OCI-LY7 (cell line): ENCODE results near the gene PIRT. TPM values are rescaled to one million over a fixed set of nuclear protein-coding genes. Genes with fewer than 3 reads are reported as not detected.

Source experiments
- BruUV-seq: library from RNA; stranded (reverse); fragments of 400-500 nt; replicated peaks from 2 replicates; lab custom pipeline; 2021; lab: Mats Ljungman, UMichigan
- CTCF ChIA-PET: fragments of 300-600 bp; sonication (Branson Sonifier 250); formaldehyde crosslinking; loops from one replicate; lab custom pipeline; 2022; ENCODE audit warnings: antibody characterized with exemption; ENCODE audit not compliant: unreplicated experiment; lab: Charles Lee
- POLR2A ChIA-PET: fragments of 300-600 bp; sonication (Branson Sonifier 250); formaldehyde crosslinking; loops from one replicate; lab custom pipeline; 2022; ENCODE audit warnings: antibody characterized with exemption; lab: Charles Lee
- DNase-seq: peaks from one replicate; pipeline ENCODE4 v3.0.0-alpha.2; 2015; ENCODE audit warnings: low spot score
- H2AFZ ChIP-seq: fragments of 200-600 bp; sonication (generic), shearing (Covaris generic); 2 replicates; pipeline ENCODE4 v1.6.1; 2014; ENCODE audit warnings: mild to moderate bottlenecking, antibody characterized with exemption, low read length, moderate library complexity
- H3K27ac ChIP-seq: fragments of 200-600 bp; sonication (generic); 2 replicates; pipeline ENCODE4 v1.5.1; 2014; ENCODE audit warnings: mixed run types, low read depth, mild to moderate bottlenecking, moderate library complexity, low read length, inconsistent platforms; ENCODE audit not compliant: poor library complexity, severe bottlenecking
- H3K36me3 ChIP-seq: fragments of 200-600 bp; sonication (generic); 2 replicates; pipeline ENCODE4 v1.6.1; 2014; ENCODE audit warnings: mild to moderate bottlenecking, antibody characterized with exemption, low read length, moderate library complexity, mixed read lengths; ENCODE audit not compliant: insufficient read depth
- H3K4me1 ChIP-seq: fragments of 200-600 bp; sonication (generic); 2 replicates; pipeline ENCODE4 v1.5.1; 2014; ENCODE audit warnings: mild to moderate bottlenecking, low read length; ENCODE audit not compliant: insufficient read depth, poor library complexity, severe bottlenecking
- H3K4me2 ChIP-seq: fragments of 200-600 bp; sonication (generic); 2 replicates; pipeline ENCODE4 v1.6.1; 2014; ENCODE audit warnings: mild to moderate bottlenecking, low read length
- H3K4me3 ChIP-seq: fragments of 200-600 bp; sonication (generic); 2 replicates; pipeline ENCODE4 v1.5.1; 2014; ENCODE audit warnings: mild to moderate bottlenecking, low read depth, low read length; ENCODE audit not compliant: poor library complexity, severe bottlenecking
- H3K79me2 ChIP-seq: fragments of 200-600 bp; sonication (generic); 2 replicates; pipeline ENCODE4 v1.6.1; 2016; ENCODE audit warnings: low read depth, mild to moderate bottlenecking, low read length, moderate library complexity, mixed read lengths; ENCODE audit not compliant: insufficient read depth
- H3K9me2 ChIP-seq: fragments of 200-600 bp; sonication (generic); 2 replicates; pipeline ENCODE4 v1.6.1; 2016; ENCODE audit warnings: mild to moderate bottlenecking, low read length, mixed read lengths; ENCODE audit not compliant: insufficient read depth
- H3K9me3 ChIP-seq: fragments of 200-600 bp; sonication (generic); 2 replicates; pipeline ENCODE4 v1.6.1; 2014; ENCODE audit warnings: mild to moderate bottlenecking, mixed run types, low read length, mixed read lengths
- H4K20me1 ChIP-seq: fragments of 200-600 bp; sonication (generic); 2 replicates; pipeline ENCODE4 v1.6.1; 2014; ENCODE audit warnings: mild to moderate bottlenecking, antibody characterized with exemption, low read length, moderate library complexity, mixed read lengths; ENCODE audit not compliant: insufficient read depth
- EZH2phosphoT487 ChIP-seq: fragments of 200-600 bp; sonication (generic); IDR thresholded peaks from 2 replicates; pipeline ENCODE4 v1.6.1; 2018; ENCODE audit warnings: low read depth, borderline replicate concordance, mild to moderate bottlenecking, mixed run types, antibody characterized with exemption, low read length, moderate library complexity, mixed read lengths
- intact Hi-C: fragments of 100-400 bp; cut with micrococcal nuclease; formaldehyde crosslinking; loops from one replicate; pipeline ENCODE4 v1.10.0; 2022; ENCODE audit not compliant: unreplicated experiment
- total RNA-seq, 2 experiments: library from RNA; depleted of rRNA in 1 of 2; stranded (reverse); fragments of >200 nt in 1 of 2; shearing (Covaris generic) in 1 of 2; gene quantifications; 2 replicates each; pipeline ENCODE4 v1.2.3, GENCODE V29; 2014 to 2022
- TF ChIP-seq, protein P1 (sequence below): fragments of 200-600 bp; sonication (generic); conservative IDR thresholded peaks from 2 replicates; pipeline ENCODE4 v1.5.1; 2014; ENCODE audit warnings: mild to moderate bottlenecking, antibody characterized with exemption, low read length, moderate library complexity, mixed read lengths

The PIRT gene
- total RNA-seq, 2 experiments from 2014 or later, result not detected

DNA sequence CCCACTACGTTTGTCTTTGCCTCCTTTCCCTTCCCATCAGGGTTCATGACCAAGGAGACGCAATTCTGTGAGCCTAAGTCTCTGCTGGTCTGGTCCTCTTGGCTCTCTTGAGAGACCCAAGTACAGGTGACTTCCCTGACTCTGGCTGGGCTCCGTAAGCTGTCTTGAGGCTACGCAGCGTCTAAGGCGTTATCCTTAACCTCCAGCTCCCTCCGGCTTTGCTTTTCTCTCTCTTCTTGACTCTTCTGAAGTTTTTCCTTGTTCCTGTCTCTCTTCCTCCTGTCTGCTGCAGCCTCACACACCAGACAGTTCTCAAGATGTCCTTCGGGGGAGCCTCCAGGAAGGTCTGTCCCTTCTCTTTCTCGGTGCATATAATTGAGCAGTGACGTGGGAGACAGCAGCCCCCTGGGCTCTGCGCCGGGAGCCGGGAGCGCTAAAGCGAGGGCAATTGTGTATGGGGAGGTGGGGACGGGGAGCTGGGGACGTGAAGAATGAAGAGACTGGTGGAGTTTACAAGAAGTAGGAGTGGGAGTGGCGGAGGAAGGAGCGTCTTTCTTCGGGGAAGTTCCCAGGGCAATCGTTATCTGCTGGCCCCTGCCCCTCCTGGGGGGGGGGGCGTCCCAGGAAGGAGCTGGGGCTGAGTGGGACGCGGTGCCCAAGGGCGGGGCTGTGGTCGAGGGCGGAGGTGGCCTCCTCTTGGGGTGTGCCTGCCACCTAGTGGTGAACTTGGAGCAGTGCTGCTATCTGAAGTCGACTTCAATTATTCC, 6.9 kb upstream of the PIRT start:
- Histone ChIP-seq H2AFZ (peak overlapping the region; percentile 72; the same call in 1 of the 2 replicates), H3K36me3 (no peaks in the 10 kb centered on the region), H3K4me1 (no peaks in the 10 kb centered on the region), H3K9me2 (no peaks in the 10 kb centered on the region), H3K27ac (no peak overlapping the region), H3K4me2 (peak overlapping the region; percentile 61), H4K20me1 (no peaks in the 10 kb centered on the region), H3K4me3 (peak overlapping the region; percentile 40), H3K9me3 (no peaks in the 10 kb centered on the region), H3K79me2 (no peaks in the 10 kb centered on the region)
- ChIA-PET CTCF (interaction anchor here (0.6 to 1.1 kb wide), 2 partner anchors 198 to 547 kb away, joined by 3 read pairs; no protein-coding TSS in a partner anchor), POLR2A (interaction anchor here (0.7 kb wide), 1 partner anchor 199 kb away, joined by 3 read pairs; no protein-coding TSS in a partner anchor)
- TF ChIP-seq, protein P1, sequence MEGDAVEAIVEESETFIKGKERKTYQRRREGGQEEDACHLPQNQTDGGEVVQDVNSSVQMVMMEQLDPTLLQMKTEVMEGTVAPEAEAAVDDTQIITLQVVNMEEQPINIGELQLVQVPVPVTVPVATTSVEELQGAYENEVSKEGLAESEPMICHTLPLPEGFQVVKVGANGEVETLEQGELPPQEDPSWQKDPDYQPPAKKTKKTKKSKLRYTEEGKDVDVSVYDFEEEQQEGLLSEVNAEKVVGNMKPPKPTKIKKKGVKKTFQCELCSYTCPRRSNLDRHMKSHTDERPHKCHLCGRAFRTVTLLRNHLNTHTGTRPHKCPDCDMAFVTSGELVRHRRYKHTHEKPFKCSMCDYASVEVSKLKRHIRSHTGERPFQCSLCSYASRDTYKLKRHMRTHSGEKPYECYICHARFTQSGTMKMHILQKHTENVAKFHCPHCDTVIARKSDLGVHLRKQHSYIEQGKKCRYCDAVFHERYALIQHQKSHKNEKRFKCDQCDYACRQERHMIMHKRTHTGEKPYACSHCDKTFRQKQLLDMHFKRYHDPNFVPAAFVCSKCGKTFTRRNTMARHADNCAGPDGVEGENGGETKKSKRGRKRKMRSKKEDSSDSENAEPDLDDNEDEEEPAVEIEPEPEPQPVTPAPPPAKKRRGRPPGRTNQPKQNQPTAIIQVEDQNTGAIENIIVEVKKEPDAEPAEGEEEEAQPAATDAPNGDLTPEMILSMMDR, result peak; percentile 89
- no peak for TF ChIP-seq EZH2phosphoT487
- intact Hi-C loops, result loop anchor here (1.0 to 5.0 kb wide), 2 partner anchors 199 to 213 kb away; no protein-coding TSS in a partner anchor
- no TSS peak for BruUV-seq
- DNase-seq, result peak; percentile 70

DNA sequence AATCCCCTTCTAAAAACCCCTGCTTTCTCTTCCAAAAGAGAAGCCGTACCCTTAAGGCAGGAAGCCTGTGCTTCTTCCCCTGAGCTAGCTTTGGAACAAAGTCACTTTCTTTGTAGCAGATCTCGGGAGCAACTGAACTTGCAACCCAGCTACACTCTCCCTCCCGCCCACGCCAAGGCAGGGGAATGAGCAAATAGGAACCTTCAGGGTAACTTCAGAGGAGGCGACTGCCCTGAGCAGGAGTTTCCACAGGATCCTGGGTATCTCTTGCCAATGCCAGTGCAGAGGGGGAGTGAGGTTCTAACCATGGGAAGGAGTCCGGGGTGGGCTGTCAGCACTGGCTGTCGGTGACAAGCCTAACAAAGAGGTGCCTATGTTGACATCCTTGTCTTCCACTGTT, 5.9 kb upstream of the PIRT start:
- Histone ChIP-seq H3K79me2 (no peaks in the 10 kb centered on the region), H4K20me1 (no peaks in the 10 kb centered on the region), H3K4me1 (no peaks in the 10 kb centered on the region), H2AFZ (no peak overlapping the region), H3K4me2 (no peak overlapping the region), H3K9me2 (no peaks in the 10 kb centered on the region), H3K27ac (no peak overlapping the region), H3K9me3 (no peaks in the 10 kb centered on the region), H3K36me3 (no peaks in the 10 kb centered on the region), H3K4me3 (no peak overlapping the region)
- TF ChIP-seq, protein P1, result no peak
- no peak for TF ChIP-seq EZH2phosphoT487
- DNase-seq, result no peak
- CTCF ChIA-PET, result no interaction called here
- intact Hi-C loops, result no loop called here
- POLR2A ChIA-PET, result no interaction called here
- no TSS peak for BruUV-seq

DNA sequence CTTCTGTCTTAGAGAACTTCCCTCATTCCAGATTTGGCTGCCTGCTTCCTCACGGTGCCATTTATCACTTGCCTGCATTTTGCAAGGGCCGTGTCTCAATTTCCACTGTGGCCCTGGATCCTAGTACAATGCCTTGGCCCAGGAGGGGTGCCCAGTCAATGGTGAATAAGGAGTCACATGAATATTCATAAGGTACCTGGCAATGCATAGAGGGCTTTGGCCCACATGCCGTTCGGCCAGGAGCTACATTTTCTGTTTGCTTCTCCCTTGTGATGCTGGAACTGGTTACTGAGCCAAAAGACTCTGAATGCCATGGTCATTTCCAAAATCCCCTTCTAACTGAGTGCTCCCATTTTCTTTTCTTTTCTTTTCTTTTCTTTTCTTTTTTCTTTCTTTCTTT, 4.8 kb upstream of the PIRT start:
- no peak overlapping the region for H3K27ac ChIP-seq
- no peaks in the 10 kb centered on the region for H4K20me1 ChIP-seq
- no TSS peak for BruUV-seq
- H3K9me2 ChIP-seq, result no peaks in the 10 kb centered on the region
- ChIA-PET CTCF (no interaction called here), POLR2A (interaction anchor here (0.6 kb wide), 1 partner anchor 178 kb away, joined by 3 read pairs; no protein-coding TSS in a partner anchor)
- H3K4me2 ChIP-seq, result no peak overlapping the region
- TF ChIP-seq, protein P1, result no peak
- no peak for TF ChIP-seq EZH2phosphoT487
- H3K79me2 ChIP-seq, result no peaks in the 10 kb centered on the region
- no peaks in the 10 kb centered on the region for H3K36me3 ChIP-seq
- no peak overlapping the region for H3K4me3 ChIP-seq
- no peaks in the 10 kb centered on the region for H3K9me3 ChIP-seq
- no peaks in the 10 kb centered on the region for H3K4me1 ChIP-seq
- no peak overlapping the region for H2AFZ ChIP-seq
- intact Hi-C loops, result no loop called here
- DNase-seq, result no peak
